Measurements from ENCODE around the gene PLK3.
"Not testable (repeated sequence)": the region's sequence is repeated elsewhere in the genome, so short reads cannot be mapped to it uniquely, and the experiment has no call there.

PLK3 gene

DNA sequence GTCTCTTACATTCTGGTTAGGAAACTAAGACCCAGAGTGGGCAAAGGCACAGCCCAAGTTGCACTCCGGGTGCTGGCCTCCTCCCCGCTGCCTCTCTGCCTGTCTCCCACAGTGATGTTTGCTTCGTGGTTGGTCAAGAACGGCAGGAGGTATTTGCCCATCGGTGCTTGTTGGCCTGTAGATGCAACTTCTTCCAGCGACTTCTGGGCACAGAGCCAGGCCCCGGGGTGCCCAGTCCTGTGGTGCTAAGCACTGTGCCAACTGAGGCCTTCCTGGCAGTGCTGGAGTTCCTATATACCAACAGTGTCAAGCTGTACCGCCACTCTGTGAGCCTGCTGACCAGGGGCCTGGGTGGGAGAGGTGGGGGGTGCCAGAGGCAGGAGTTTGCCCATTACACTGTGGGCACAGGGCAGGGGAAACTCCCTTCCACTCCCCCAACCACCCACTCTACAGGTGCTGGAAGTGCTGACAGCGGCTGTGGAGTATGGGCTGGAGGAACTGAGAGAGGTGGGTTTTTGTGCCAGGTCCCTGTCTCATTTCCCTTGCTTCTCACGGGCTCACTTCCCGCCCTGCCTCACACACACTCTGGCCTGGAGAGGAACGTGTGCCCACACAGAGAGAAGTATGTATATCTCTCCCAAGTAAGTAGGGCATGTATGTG lies 10.1 kb downstream of the PLK3 start:
- no peak for DNase-seq

GRCh38 chr1:44810762-44811105 lies 10.6 kb downstream of the PLK3 start:
- DNase-seq = not testable (repeated sequence)

- DNase-seq = no peak
Measured at GRCh38 chr1:44811234-44811633, 11.1 kb downstream of the PLK3 start.

DNA sequence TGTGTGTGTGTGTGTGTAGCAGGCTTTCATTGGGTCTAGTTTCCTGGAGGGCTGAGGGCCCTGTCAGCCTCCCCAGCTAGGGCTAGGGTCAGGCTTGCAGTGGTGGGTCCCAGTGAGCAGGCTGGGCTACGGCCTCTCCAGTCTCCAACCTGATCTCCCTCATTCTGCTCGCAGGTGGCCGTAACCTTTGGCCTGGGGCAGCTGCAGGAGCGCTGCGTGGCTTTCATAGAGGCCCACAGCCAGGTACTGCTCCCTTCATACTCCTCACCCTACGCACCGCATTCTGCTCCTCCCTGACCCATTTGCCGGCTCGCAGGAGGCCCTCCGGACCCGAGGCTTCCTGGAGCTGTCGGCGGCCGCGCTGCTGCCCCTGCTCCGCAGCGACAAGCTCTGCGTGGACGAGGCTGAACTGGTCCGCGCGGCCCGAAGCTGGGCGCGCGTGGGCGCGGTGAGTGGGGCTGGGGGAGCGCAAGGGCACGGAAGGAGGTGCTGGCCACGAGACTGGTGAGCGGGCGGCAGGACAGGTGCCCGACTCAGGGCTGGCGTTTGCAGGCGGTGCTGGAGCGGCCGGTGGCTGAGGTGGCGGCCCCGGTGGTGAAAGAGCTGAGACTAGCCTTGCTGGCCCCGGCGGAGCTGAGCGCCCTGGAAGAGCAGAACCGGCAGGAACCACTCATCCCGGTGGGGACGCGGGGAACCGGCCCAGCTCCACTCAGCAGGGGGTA lies 12.8 kb downstream of the PLK3 start:
- no peak for DNase-seq

- not testable (repeated sequence) for DNase-seq
Measured at GRCh38 chr1:44815926-44816325, 15.7 kb downstream of the PLK3 start.

DNA sequence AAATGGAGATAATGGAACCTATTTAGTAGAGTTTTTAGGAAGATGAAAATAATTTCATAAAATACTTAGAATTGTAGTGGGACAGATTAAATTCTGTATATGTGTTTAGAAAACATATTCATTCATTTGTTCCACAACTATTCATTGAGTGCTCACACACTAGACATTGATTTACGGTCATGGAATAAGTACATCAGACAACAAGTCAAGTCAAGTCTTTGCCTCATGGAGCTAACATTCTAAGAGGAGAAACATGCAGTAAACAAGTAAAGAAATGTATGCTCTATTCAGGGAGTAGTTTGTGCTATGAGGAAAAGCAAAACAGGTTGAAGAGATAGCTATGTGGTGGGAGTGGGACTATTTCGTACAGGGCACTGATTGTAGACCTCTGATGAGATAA lies 17.1 kb downstream of the PLK3 start:
- DNase-seq = no peak

DNA sequence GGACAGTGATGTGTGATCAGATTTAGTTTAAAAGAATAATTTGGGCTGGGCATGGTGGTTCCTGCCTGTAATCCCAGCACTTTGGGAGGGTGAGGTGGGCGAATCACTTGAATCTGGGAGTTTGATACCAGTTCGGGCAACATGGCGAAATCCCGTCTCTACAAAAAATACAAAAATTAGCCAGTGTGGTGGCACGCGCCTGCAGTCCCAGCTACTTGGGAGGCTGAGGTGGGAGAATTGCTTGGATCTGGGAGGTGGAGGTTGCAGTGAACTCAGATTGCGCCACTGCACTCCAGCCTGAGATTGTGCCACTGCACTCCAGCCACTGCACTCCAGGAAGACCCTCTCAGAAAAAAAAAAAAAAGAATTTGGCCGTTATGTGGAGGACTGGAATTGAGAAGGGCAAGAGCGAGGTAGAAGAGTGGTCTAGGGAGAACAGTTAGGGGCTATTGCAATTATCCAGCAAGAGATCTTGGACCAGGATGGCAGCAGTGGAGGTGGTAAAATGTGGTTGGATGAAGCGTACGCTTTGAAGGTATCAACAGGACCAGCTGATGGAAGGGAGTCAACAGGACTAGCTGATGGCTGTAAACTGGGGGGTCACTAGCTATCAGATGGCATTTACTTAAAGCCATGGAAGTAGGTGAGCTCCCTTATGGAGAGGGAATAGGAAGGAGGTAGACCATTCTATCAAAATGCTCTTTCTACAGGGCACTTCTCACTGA lies 17.8 kb downstream of the PLK3 start:
- DNase-seq = no peak

DNA sequence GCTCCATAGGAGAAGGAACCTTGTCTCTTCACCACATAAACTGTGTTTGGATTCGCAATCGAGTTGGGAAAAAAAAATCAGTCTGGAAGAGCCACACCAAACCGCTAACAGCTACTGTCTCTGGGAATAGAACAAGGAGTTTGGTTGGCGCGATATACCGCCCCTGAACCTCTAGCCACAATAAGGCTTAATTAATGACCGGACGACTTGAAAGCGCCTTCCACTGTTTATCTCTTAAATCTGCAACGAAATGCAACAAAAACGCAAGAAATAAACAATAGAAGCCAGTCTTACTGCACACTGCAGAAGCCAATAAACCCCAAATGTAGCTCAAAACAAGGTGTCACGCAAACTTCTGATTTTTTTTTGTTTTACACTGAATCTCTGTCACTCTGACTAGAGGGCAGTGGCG lies 19.0 kb downstream of the PLK3 start:
- DNase-seq = peak; percentile 77

DNA sequence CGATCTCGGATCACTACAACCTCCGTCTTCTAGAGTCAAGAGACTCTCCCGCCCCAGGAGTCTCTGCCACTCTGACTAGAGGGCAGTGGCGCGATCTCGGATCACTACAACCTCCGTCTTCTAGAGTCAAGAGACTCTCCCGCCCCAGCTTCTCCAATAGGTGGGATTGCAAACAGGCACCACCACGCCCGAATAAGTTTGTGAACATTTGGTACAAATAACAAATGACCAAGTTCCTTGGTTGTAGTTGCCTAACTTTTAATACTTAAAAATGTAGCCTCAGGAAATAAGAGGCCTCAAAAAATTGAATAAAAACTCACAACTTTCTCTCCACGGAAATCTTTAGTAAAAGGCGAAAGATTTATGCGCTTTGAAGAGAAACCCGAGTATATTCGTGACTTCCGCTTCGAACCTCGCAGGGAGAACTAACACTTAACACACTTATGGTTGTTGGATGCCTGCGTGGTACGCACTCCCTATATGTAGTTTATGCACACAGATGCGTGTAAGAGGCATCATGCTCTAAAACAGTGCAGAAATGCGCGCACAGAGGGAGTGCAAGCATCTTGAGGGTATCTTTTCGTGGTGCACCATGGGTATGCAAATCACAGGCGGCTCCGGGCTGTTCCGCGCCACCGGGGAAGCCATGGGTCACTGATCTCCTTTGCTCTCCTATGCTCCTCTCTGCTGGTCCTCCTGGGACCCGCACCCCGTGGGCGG lies 19.6 kb downstream of the PLK3 start:
- DNase-seq = peak; percentile 96

- no peak for DNase-seq
Measured at GRCh38 chr1:44820328-44821239, 20.4 kb downstream of the PLK3 start.

DNA sequence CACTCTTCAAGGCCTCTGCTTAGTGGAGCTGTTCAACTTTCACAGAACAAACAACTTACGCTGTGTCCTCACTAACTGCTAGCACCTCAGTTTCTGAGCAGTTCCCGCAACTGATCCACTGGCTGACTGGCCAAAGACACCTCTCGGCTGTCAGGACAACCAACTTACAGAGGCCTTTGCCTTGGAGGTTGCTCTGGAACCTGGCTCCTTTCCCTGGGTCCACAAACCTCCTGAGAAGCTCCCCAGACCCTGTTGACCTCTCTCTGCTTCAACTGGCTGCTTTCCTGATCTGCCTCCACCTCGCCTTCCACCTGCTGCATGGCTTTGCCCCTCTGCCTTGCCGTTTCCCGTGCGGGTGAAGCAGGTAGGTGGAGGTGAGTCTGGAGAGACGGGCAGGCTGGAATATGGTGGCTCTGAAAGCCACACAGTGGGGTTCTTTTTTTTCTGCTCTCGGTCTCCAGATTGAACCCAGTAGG lies 21.1 kb downstream of the PLK3 start:
- no peak for DNase-seq

- no peak for DNase-seq
Measured at GRCh38 chr1:44822131-44822701, 22.0 kb downstream of the PLK3 start.

DNA sequence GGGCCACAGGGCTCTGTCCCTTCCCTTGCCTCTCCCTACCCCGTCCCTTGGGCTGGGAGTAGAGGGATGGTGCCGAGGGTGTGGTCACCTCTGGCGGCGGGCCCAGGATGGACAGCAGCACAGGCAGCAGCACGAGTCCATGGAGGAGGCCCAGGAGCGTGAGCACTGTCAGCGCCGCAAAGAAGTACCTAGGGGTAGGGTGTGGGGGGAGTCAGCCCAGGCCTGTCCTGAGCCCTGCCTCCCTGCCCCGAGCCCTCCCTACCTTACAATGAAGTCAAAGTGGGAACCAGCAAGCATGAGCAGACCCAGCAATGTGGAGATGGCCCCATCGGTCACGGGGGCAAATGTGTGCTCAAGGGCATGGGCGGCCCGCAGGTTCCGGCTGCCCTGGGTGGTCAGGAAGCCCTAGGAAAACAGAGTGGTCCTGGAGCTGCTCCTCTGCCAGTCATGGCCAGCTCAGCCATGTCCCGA lies 22.8 kb downstream of the PLK3 start:
- DNase-seq = no peak

- not testable (repeated sequence) for DNase-seq
Measured at GRCh38 chr1:44824392-44824791, 24.2 kb downstream of the PLK3 start.

GRCh38 chr1:44826375-44827196 lies 26.4 kb downstream of the PLK3 start:
- no peak for DNase-seq

GRCh38 chr1:44827197-44828002 lies 27.2 kb downstream of the PLK3 start:
- DNase-seq = no peak

GRCh38 chr1:44828003-44828651 lies 27.9 kb downstream of the PLK3 start:
- DNase-seq = no peak

GRCh38 chr1:44828841-44829440 lies 28.8 kb downstream of the PLK3 start:
- DNase-seq = no peak

All from eye (tissue), 1 donor.